HCT116 (cell line): Measurements from ENCODE around the gene MIEF1. TPM values are rescaled to one million over a fixed set of nuclear protein-coding genes. Genes with fewer than 3 reads are reported as not detected.

Source experiments
- ATAC-seq: fragments of 200-7000 bp; cut with Tn5 transposase; 2 replicates; pipeline ENCODE4 v1.9.1; 2020; ENCODE audit warnings: mild to moderate bottlenecking, moderate library complexity
- BruUV-seq: library from RNA; stranded (reverse); fragments of 400-500 nt; replicated peaks from 2 replicates; lab custom pipeline; 2021; lab: Mats Ljungman, UMichigan
- CTCF ChIA-PET: fragments of 300-600 bp; sonication (Branson Sonifier 250); formaldehyde crosslinking; loops from one replicate; lab custom pipeline; 2021; ENCODE audit warnings: antibody characterized with exemption; lab: Charles Lee
- POLR2A ChIA-PET: fragments of 300-600, 350-600 bp; sonication (Branson Sonifier 250); formaldehyde crosslinking; loops from one replicate; lab custom pipeline; 2021; ENCODE audit warnings: antibody characterized with exemption; lab: Charles Lee
- RAD21 ChIA-PET, 2 experiments: fragments of 300-600 bp; sonication (Branson Sonifier 250); formaldehyde crosslinking; loops; one replicate each; lab custom pipeline; 2023; ENCODE audit warnings: low total read pairs in 2 of 2; ENCODE audit not compliant: uncharacterized antibody in 2 of 2, unreplicated experiment in 2 of 2, low non-redundant PET in 1 of 2; lab: Charles Lee
- DNase-seq: peaks from one replicate; pipeline ENCODE4 v3.0.0-alpha.2; 2010; ENCODE audit warnings: low read depth, low spot score
- H2AFZ ChIP-seq: fragments of 200-600 bp; shearing (Covaris generic), sonication (generic); 2 replicates; pipeline ENCODE4 v1.6.1; 2017; ENCODE audit warnings: low read depth, mixed run types, mixed read lengths, antibody characterized with exemption, low read length; ENCODE audit not compliant: poor library complexity, severe bottlenecking
- H3K27ac ChIP-seq: 2 replicates; pipeline ENCODE4 v1.5.1; 2012; ENCODE audit warnings: low read depth, low read length
- H3K27me3 ChIP-seq: fragments of 200-600 bp; sonication (generic); 2 replicates; pipeline ENCODE4 v1.6.1; 2016; ENCODE audit warnings: mixed run types, low read length, mixed read lengths; ENCODE audit not compliant: insufficient read depth
- H3K36me3 ChIP-seq, 2 experiments: fragments of 200-500 bp in 1 of 2; fragments of 200-600 bp in 1 of 2; sonication (Bioruptor generic) in 1 of 2; sonication (generic) in 1 of 2; 2 replicates each; pipeline versions ENCODE4 v1.5.1 to v1.6.1; 2014 to 2016; ENCODE audit warnings: low read length in 2 of 2, inconsistent platforms in 1 of 2, mixed read lengths in 1 of 2, mixed run types in 1 of 2; ENCODE audit not compliant: insufficient read depth in 2 of 2, control insufficient read depth in 1 of 2
- H3K4me1 ChIP-seq, 2 experiments: fragments of 200-600 bp in 1 of 2; sonication (generic) in 1 of 2; 2 replicates each; pipeline versions ENCODE4 v1.5.1 to v1.6.1; 2012 to 2017; ENCODE audit warnings: low read length in 2 of 2, inconsistent platforms in 1 of 2, mild to moderate bottlenecking in 1 of 2, mixed read lengths in 1 of 2, mixed run types in 1 of 2, moderate library complexity in 1 of 2; ENCODE audit not compliant: insufficient read depth in 2 of 2, control insufficient read depth in 1 of 2
- H3K4me2 ChIP-seq: fragments of 200-600 bp; sonication (generic); 2 replicates; pipeline ENCODE4 v1.6.1; 2017; ENCODE audit warnings: mixed run types, low read length, mixed read lengths
- H3K4me3 ChIP-seq, 2 experiments: fragments of 200-600 bp in 1 of 2; sonication (generic) in 1 of 2; replicated peaks in 1 of 2; 2 replicates each; pipeline ENCODE4 v1.5.1; 2011 to 2016; ENCODE audit warnings: low read length in 2 of 2, control low read depth in 1 of 2, low read depth in 1 of 2, mild to moderate bottlenecking in 1 of 2, mixed read lengths in 1 of 2, mixed run types in 1 of 2
- H3K79me2 ChIP-seq: fragments of 200-600 bp; sonication (generic); 2 replicates; pipeline ENCODE4 v1.6.1; 2017; ENCODE audit warnings: mild to moderate bottlenecking, mixed run types, low read length, moderate library complexity, mixed read lengths; ENCODE audit not compliant: insufficient read depth
- H3K9ac ChIP-seq: fragments of 200-600 bp; sonication (generic); 2 replicates; pipeline ENCODE4 v1.6.1; 2016; ENCODE audit warnings: low read length, mixed read lengths
- H3K9me2 ChIP-seq: fragments of 200-600 bp; sonication (generic), shearing (Covaris generic); 2 replicates; pipeline ENCODE4 v1.6.1; 2017; ENCODE audit warnings: mixed run types, mild to moderate bottlenecking, moderate library complexity; ENCODE audit not compliant: insufficient read depth
- H3K9me3 ChIP-seq, 2 experiments: fragments of 200-500 bp in 1 of 2; fragments of 200-600 bp in 1 of 2; sonication (Bioruptor generic) in 1 of 2; sonication (generic) in 1 of 2; 2 replicates each; pipeline ENCODE4 v1.6.1; 2014 to 2017; ENCODE audit warnings: low read length in 2 of 2, mixed read lengths in 2 of 2, inconsistent platforms in 1 of 2, low read depth in 1 of 2, mild to moderate bottlenecking in 1 of 2, mixed run types in 1 of 2, moderate library complexity in 1 of 2; ENCODE audit not compliant: control insufficient read depth in 1 of 2, insufficient read depth in 1 of 2
- H4K20me1 ChIP-seq: fragments of 200-600 bp; sonication (generic), shearing (Covaris generic); 2 replicates; pipeline ENCODE4 v1.6.1; 2017; ENCODE audit warnings: mixed run types, mild to moderate bottlenecking, moderate library complexity; ENCODE audit not compliant: insufficient read depth
- ATF3 ChIP-seq: IDR thresholded peaks from 2 replicates; pipeline ENCODE4 v1.6.1; 2012
- CBX3 ChIP-seq: IDR thresholded peaks from 2 replicates; pipeline ENCODE4 v1.6.1; 2012; ENCODE audit warnings: low read depth
- CEBPB ChIP-seq: IDR thresholded peaks from 2 replicates; pipeline ENCODE4 v1.6.1; 2012; ENCODE audit warnings: low read depth
- ELF1 ChIP-seq: IDR thresholded peaks from 2 replicates; pipeline ENCODE4 v1.6.1; 2012; ENCODE audit warnings: low read depth, borderline replicate concordance
- EZH2 ChIP-seq: fragments of 200-600 bp; sonication (generic); IDR thresholded peaks from 2 replicates; pipeline ENCODE4 v1.6.1; 2017; ENCODE audit warnings: antibody characterized with exemption, mixed run types
- FOSL1 ChIP-seq: IDR thresholded peaks from 2 replicates; pipeline ENCODE4 v1.6.1; 2012; ENCODE audit warnings: low read depth
- MAX ChIP-seq: IDR thresholded peaks from 2 replicates; pipeline ENCODE4 v1.6.1; 2012
- POLR2A ChIP-seq: IDR thresholded peaks from 2 replicates; pipeline ENCODE4 v1.7.0; 2011; ENCODE audit warnings: borderline replicate concordance; ENCODE audit not compliant: insufficient read depth, insufficient read length; ENCODE audit errors: extremely low read depth
- POLR2AphosphoS5 ChIP-seq: IDR thresholded peaks from 2 replicates; pipeline ENCODE4 v1.6.1; 2011; ENCODE audit warnings: mild to moderate bottlenecking, low read depth, low read length, moderate library complexity
- RAD21 ChIP-seq: IDR thresholded peaks from 2 replicates; pipeline ENCODE4 v1.6.1; 2012; ENCODE audit warnings: low read depth, mild to moderate bottlenecking
- SIN3A ChIP-seq: IDR thresholded peaks from 2 replicates; pipeline ENCODE4 v1.6.1; 2012; ENCODE audit warnings: low read depth
- SRF ChIP-seq: IDR thresholded peaks from 2 replicates; pipeline ENCODE4 v1.6.1; 2012; ENCODE audit warnings: low read depth
- TCF7L2 ChIP-seq: IDR thresholded peaks from 2 replicates; pipeline ENCODE4 v1.7.0; 2011; ENCODE audit warnings: borderline replicate concordance, inconsistent platforms; ENCODE audit not compliant: insufficient read depth, insufficient read length; ENCODE audit errors: extremely low read depth
- YY1 ChIP-seq: IDR thresholded peaks from 2 replicates; pipeline ENCODE4 v1.6.1; 2011; ENCODE audit warnings: low read length, low read depth, moderate library complexity, mild to moderate bottlenecking; ENCODE audit not compliant: insufficient replicate concordance; ENCODE audit errors: extremely low read depth
- ZBTB33 ChIP-seq: IDR thresholded peaks from 2 replicates; pipeline ENCODE4 v1.6.1; 2011; ENCODE audit warnings: mild to moderate bottlenecking, low read length, moderate library complexity; ENCODE audit not compliant: insufficient replicate concordance; ENCODE audit errors: extremely low read depth
- ZFX ChIP-seq: fragments of 450-650 bp; IDR thresholded peaks from 2 replicates; pipeline ENCODE4 v1.6.1; 2017
- intact Hi-C: fragments of 100-400 bp; cut with micrococcal nuclease; formaldehyde crosslinking; loops from 2 replicates; pipeline ENCODE4 v1.10.0; 2022
- total RNA-seq: library from RNA; stranded (reverse); gene quantifications from one replicate; pipeline ENCODE4 v1.2.1, GENCODE V29; 2021; ENCODE audit not compliant: unreplicated experiment

MIEF1 gene
- total RNA-seq, 1 experiment from 2014 or later = 42.8 TPM

GRCh38 chr22:39525658-39525975 lies 23.5 kb downstream of the MIEF1 start:
- H3K27me3 ChIP-seq = no peaks in the 10 kb centered on the region
- POLR2A ChIA-PET = no interaction called here
- no peaks in the 10 kb centered on the region for H3K9me2 ChIP-seq
- H3K4me2 ChIP-seq = no peak overlapping the region
- H3K79me2 ChIP-seq = peaks cover 59% of the 10 kb centered on the region
- BruUV-seq = no TSS peak
- peaks cover 25% of the 10 kb centered on the region; the same call in 1 of the 2 replicates for H4K20me1 ChIP-seq
- intact Hi-C loops = no loop called here
- peaks cover 14 to 39% of the 10 kb centered on the region in 2 experiments; a peak in 3 of 4 replicates for H3K4me1 ChIP-seq
- H3K36me3 ChIP-seq = peaks cover 19 to 53% of the 10 kb centered on the region in 2 experiments
- no peak overlapping the region for H3K4me3 ChIP-seq
- RAD21 ChIA-PET = no interaction called here
- TF ChIP-seq EZH2 = no peak
- TF ChIP-seq CBX3 = no peak
- TF ChIP-seq ZFX = no peak
- no peak for TF ChIP-seq YY1
- no peak for TF ChIP-seq SIN3A
- TF ChIP-seq ZBTB33 = no peak
- no peak for TF ChIP-seq POLR2A
- TF ChIP-seq TCF7L2 = no peak
- TF ChIP-seq RAD21 = no peak
- no peak for TF ChIP-seq MAX
- no peak for TF ChIP-seq ELF1
- TF ChIP-seq SRF = no peak
- no peak for TF ChIP-seq CEBPB
- no peak for TF ChIP-seq FOSL1
- TF ChIP-seq POLR2AphosphoS5 = no peak
- TF ChIP-seq ATF3 = no peak
- no peaks in the 10 kb centered on the region for H3K9me3 ChIP-seq
- no peak for DNase-seq
- H2AFZ ChIP-seq = no peak overlapping the region
- CTCF ChIA-PET = interaction anchor here (0.8 to 3.9 kb wide), 2 partner anchors 24 to 29 kb away, joined by 3 to 11 read pairs; partner anchors contain the start of gene MIEF1
- H3K27ac ChIP-seq = peak overlapping the region; percentile 24; the same call in 1 of the 2 replicates
- ATAC-seq = no peak
- H3K9ac ChIP-seq = no peak overlapping the region
